DOHH2 (cell line): ENCODE measurements around the gene ZFAND3.

Experiments
- EZH2phosphoT487 ChIP-seq: fragments of 200-600 bp; sonication (generic); IDR thresholded peaks from 2 replicates; pipeline ENCODE4 v1.6.1; 2017; ENCODE audit warnings: borderline replicate concordance, mild to moderate bottlenecking, antibody characterized with exemption, low read length, moderate library complexity, mixed read lengths
- TF ChIP-seq, protein P1 (sequence below): fragments of 200-600 bp; sonication (generic); IDR thresholded peaks from one replicate; pipeline ENCODE4 v1.5.1; 2014; ENCODE audit warnings: antibody characterized with exemption, mild to moderate bottlenecking, low read depth, low read length; ENCODE audit not compliant: poor library complexity, severe bottlenecking

DNA sequence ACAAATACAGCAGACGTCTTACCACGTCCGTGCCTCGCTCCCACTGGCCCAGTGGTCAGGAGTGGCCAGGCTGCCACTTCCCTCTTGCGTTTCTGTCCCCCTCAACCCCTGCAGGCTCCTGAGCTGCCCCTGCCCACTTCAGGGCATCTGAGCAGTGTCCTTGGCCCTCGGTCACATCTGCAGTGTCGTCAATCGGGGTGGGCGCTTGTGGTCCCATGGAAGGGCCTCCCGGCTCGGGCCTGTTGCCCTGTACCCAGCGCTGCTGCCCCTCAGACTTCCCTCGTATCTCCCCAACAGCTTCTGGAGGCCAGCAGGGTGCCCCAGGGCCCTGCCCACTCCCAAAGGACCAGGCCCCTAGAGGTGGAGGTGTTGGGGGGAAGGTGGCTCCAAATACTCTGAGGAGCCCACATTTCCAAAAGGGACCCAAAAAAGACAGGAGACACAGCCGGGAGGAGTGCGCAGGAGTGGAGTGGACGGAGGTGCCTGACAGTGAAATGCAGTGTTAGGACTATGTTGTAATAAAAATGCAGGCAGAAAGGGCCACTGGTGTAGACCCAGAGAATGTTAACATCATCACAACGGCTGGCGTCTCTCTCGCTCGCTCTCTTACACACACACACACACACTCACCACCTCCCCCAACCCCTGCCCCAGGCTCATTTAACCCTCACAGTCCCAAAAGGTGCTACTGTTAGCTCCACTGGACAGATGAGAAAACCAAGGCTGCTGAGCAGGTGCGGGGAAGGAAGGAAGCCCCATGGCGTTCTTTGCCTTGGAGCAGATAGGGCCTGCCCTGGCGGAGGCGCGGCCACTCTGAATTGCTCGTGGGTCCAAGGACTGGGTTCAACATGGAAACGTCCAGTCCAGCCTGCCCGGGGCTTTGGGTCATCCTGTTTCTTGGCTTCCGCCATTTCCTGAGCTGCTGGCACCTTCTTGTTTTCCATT is 343.9 kb downstream of the ZFAND3 start:
- TF ChIP-seq, protein P1, sequence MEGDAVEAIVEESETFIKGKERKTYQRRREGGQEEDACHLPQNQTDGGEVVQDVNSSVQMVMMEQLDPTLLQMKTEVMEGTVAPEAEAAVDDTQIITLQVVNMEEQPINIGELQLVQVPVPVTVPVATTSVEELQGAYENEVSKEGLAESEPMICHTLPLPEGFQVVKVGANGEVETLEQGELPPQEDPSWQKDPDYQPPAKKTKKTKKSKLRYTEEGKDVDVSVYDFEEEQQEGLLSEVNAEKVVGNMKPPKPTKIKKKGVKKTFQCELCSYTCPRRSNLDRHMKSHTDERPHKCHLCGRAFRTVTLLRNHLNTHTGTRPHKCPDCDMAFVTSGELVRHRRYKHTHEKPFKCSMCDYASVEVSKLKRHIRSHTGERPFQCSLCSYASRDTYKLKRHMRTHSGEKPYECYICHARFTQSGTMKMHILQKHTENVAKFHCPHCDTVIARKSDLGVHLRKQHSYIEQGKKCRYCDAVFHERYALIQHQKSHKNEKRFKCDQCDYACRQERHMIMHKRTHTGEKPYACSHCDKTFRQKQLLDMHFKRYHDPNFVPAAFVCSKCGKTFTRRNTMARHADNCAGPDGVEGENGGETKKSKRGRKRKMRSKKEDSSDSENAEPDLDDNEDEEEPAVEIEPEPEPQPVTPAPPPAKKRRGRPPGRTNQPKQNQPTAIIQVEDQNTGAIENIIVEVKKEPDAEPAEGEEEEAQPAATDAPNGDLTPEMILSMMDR, result no peak
- TF ChIP-seq EZH2phosphoT487, result no peak
